ENCODE measurements around the gene PDE1A. TPM values are rescaled to one million over a fixed set of nuclear protein-coding genes. Genes with fewer than 3 reads are reported as not detected.

The PDE1A gene
- total RNA-seq, 1 experiment from 2014 or later, result not detected

DNA sequence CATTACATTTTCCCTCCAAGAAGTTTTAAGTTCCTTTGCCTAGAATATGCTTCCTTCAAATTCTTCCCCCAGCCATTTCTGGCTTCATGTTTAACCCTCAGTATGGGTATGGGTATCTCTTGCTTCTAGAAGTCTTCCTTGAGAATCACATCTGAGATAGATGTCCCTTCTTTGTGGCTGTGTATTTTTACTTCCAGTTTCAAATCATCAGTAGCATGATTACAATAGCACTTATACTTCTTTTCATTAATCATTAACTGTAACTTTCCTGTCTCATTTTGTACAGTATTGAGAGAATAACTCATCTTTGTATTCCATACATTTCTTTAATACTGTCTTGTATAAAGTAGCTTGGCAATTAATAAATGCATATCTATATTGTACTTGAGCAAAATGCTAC, 17.3 kb upstream of the PDE1A start:
- no peaks in the 10 kb centered on the region for H3F3A ChIP-seq (ENCODE audit: low read length, unreplicated experiment)
- H3K4me3 ChIP-seq (ENCODE audit: low read length), result no peak overlapping the region
- H3K9ac ChIP-seq (ENCODE audit: low read length), result no peak overlapping the region
- no peak overlapping the region for H2AFZ ChIP-seq (ENCODE audit: low read length)
- no peaks in the 10 kb centered on the region for H4K20me1 ChIP-seq (ENCODE audit: low read length)
- H3K79me2 ChIP-seq (ENCODE audit: low read length), result no peaks in the 10 kb centered on the region
- H3K4me1 ChIP-seq (ENCODE audit: insufficient read depth, low read length), result no peaks in the 10 kb centered on the region
- ChIA-PET POLR2A (ENCODE audit: unreplicated experiment) (no interaction called here), CTCF (no interaction called here)
- H3K4me2 ChIP-seq (ENCODE audit: low read length), result no peak overlapping the region
- ATAC-seq (no peak), DNase-seq (no peak)
- H3K9me2 ChIP-seq (replicated peaks; ENCODE audit: low read length), result no peaks in the 10 kb centered on the region
- H3K27me3 ChIP-seq (ENCODE audit: low read length), result peaks cover 11% of the 10 kb centered on the region; the same call in 1 of the 2 replicates
- TF ChIP-seq EZH2 (IDR thresholded peaks at IDR 0.05; ENCODE audit: low read length, unreplicated experiment) (no peak), CTCF (conservative IDR thresholded peaks at IDR 0.05; ENCODE audit: low read depth, low read length) (no peak), EZH2phosphoT487 (IDR thresholded peaks at IDR 0.05; ENCODE audit: borderline replicate concordance, low read length) (no peak)
- intact Hi-C loops (cut with micrococcal nuclease), result no loop called here
- no TSS peak for BruUV-seq (replicated peaks)
- H3K27ac ChIP-seq (ENCODE audit: low read length), result no peak overlapping the region
- H3K9me3 ChIP-seq (ENCODE audit: low read length), result no peaks in the 10 kb centered on the region
- H3K36me3 ChIP-seq (ENCODE audit: low read depth, low read length), result no peaks in the 10 kb centered on the region

DNA sequence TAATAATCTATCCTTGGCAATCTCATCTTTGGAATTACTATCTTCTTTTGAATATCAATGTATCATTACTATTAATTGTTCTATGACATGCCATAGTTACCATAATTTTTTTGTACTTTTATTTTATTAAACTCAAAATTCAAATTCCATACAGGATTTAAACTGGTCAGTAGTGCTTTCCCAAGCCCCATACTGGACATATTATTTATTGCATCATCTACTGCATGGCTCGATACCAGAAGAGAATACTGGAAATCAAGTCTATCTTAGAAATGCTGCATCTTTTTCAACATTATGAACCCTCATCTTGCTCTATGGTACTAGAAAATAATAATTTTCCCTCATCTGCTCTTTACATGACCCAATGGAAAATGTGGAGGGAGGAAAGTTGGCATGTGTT, 9.4 kb upstream of the PDE1A start:
- no peaks in the 10 kb centered on the region for H3K27me3 ChIP-seq (ENCODE audit: low read length)
- POLR2A ChIA-PET (ENCODE audit: unreplicated experiment), result no interaction called here

More for the DNA sequence above, 9.4 kb upstream of the PDE1A start:
- Histone ChIP-seq H4K20me1 (ENCODE audit: low read length) (no peaks in the 10 kb centered on the region), H3K79me2 (ENCODE audit: low read length) (no peaks in the 10 kb centered on the region), H3K4me1 (ENCODE audit: insufficient read depth, low read length) (no peaks in the 10 kb centered on the region), H3K27ac (ENCODE audit: low read length) (no peak overlapping the region), H3K4me2 (ENCODE audit: low read length) (no peak overlapping the region), H3K9me2 (replicated peaks; ENCODE audit: low read length) (no peaks in the 10 kb centered on the region), H3K9ac (ENCODE audit: low read length) (no peak overlapping the region), H2AFZ (ENCODE audit: low read length) (no peak overlapping the region), H3K36me3 (ENCODE audit: low read depth, low read length) (no peaks in the 10 kb centered on the region), H3K4me3 (ENCODE audit: low read length) (no peak overlapping the region), H3F3A (ENCODE audit: low read length, unreplicated experiment) (no peaks in the 10 kb centered on the region), H3K9me3 (ENCODE audit: low read length) (no peaks in the 10 kb centered on the region)
- no peak for DNase-seq
- no peak for TF ChIP-seq CTCF (conservative IDR thresholded peaks at IDR 0.05; ENCODE audit: low read depth, low read length)
- TF ChIP-seq EZH2 (IDR thresholded peaks at IDR 0.05; ENCODE audit: low read length, unreplicated experiment), result no peak
- no peak for TF ChIP-seq EZH2phosphoT487 (IDR thresholded peaks at IDR 0.05; ENCODE audit: borderline replicate concordance, low read length)
- no TSS peak for BruUV-seq (replicated peaks)
- intact Hi-C loops (cut with micrococcal nuclease), result no loop called here
- CTCF ChIA-PET, result no interaction called here
- no peak for ATAC-seq

All from PC-3 (cell line).